GM23338 (cell line): ENCODE measurements around the gene ECM2. TPM values are rescaled to one million over a fixed set of nuclear protein-coding genes. Genes with fewer than 3 reads are reported as not detected.

Source experiments
- ATAC-seq: fragments of 200-7000 bp; cut with Tn5 transposase; 3 replicates; pipeline ENCODE4 v1.9.1; 2020
- DNase-seq: peaks from one replicate; pipeline ENCODE4 v3.0.0-alpha.2; 2015; ENCODE audit warnings: low spot score
- H2AFZ ChIP-seq: fragments of 200-600 bp; sonication (generic); 2 replicates; pipeline ENCODE4 v1.8.0; 2016; ENCODE audit warnings: antibody characterized with exemption, mild to moderate bottlenecking, moderate library complexity
- H3F3A ChIP-seq: fragments of 200-600 bp; sonication (generic); replicated peaks from 2 replicates; pipeline ENCODE4 v1.8.0; 2017; ENCODE audit warnings: antibody characterized with exemption, mixed run types, low read depth
- H3K27ac ChIP-seq: fragments of 200-600 bp; sonication (generic); 2 replicates; pipeline ENCODE4 v1.6.1; 2016; ENCODE audit warnings: low read depth
- H3K27me3 ChIP-seq: fragments of 200-600 bp; sonication (generic); 2 replicates; pipeline ENCODE4 v1.8.0; 2016; ENCODE audit warnings: mild to moderate bottlenecking, mixed run types, moderate library complexity; ENCODE audit not compliant: insufficient read depth
- H3K36me3 ChIP-seq: fragments of 200-600 bp; sonication (generic); 2 replicates; pipeline ENCODE4 v1.8.0; 2016; ENCODE audit warnings: mild to moderate bottlenecking; ENCODE audit not compliant: insufficient read depth
- H3K4me1 ChIP-seq: fragments of 200-600 bp; sonication (generic); 2 replicates; pipeline ENCODE4 v1.8.0; 2016; ENCODE audit warnings: mild to moderate bottlenecking, moderate library complexity; ENCODE audit not compliant: insufficient read depth
- H3K4me2 ChIP-seq: fragments of 200-600 bp; sonication (generic); 2 replicates; pipeline ENCODE4 v1.7.1; 2017; ENCODE audit warnings: mixed run types
- H3K4me3 ChIP-seq: fragments of 200-600 bp; sonication (generic); 2 replicates; pipeline ENCODE4 v1.6.1; 2016; ENCODE audit warnings: mixed run types
- H3K79me2 ChIP-seq: fragments of 200-600 bp; sonication (generic); replicated peaks from 2 replicates; pipeline ENCODE4 v1.8.0; 2017; ENCODE audit warnings: mild to moderate bottlenecking; ENCODE audit not compliant: insufficient read depth
- H3K9me2 ChIP-seq: fragments of 200-600 bp; sonication (generic); 2 replicates; pipeline ENCODE4 v1.8.0; 2017; ENCODE audit not compliant: insufficient read depth
- H4K20me1 ChIP-seq: fragments of 200-600 bp; sonication (generic); replicated peaks from 2 replicates; pipeline ENCODE4 v1.8.0; 2017; ENCODE audit warnings: mild to moderate bottlenecking; ENCODE audit not compliant: insufficient read depth
- H3K27ac Mint-ChIP-seq: 2 replicates; pipeline ENCODE4 v1.8.0; 2020; ENCODE audit warnings: inconsistent platforms, mild to moderate bottlenecking, moderate library complexity, mixed read lengths
- H3K27me3 Mint-ChIP-seq: 3 replicates; pipeline ENCODE4 v1.8.0; 2022; ENCODE audit warnings: low read depth, mild to moderate bottlenecking, moderate library complexity, mixed read lengths, inconsistent platforms; ENCODE audit not compliant: insufficient read depth, poor library complexity
- H3K36me3 Mint-ChIP-seq: 3 replicates; pipeline ENCODE4 v1.8.0; 2021; ENCODE audit warnings: low read depth, mild to moderate bottlenecking, inconsistent platforms, moderate library complexity, mixed read lengths
- H3K4me1 Mint-ChIP-seq: 3 replicates; pipeline ENCODE4 v1.8.0; 2020; ENCODE audit warnings: mild to moderate bottlenecking, inconsistent platforms, mixed read lengths
- H3K4me3 Mint-ChIP-seq: 3 replicates; pipeline ENCODE4 v1.8.0; 2021; ENCODE audit warnings: moderate library complexity, mild to moderate bottlenecking, inconsistent platforms, mixed read lengths
- H3K9me3 Mint-ChIP-seq: 3 replicates; pipeline ENCODE4 v1.8.0; 2020; ENCODE audit warnings: moderate library complexity, mild to moderate bottlenecking, inconsistent platforms, mixed read lengths
- CREB1 ChIP-seq: fragments of 250-450 bp; sonication (Bioruptor Pico); IDR thresholded peaks from 2 replicates; pipeline ENCODE4 v1.5.0; 2020; ENCODE audit warnings: low read depth, mild to moderate bottlenecking, moderate library complexity
- EZH2phosphoT487 ChIP-seq: fragments of 200-600 bp; sonication (generic); IDR thresholded peaks from one replicate; pipeline ENCODE4 v1.8.1; 2018; ENCODE audit warnings: antibody characterized with exemption; ENCODE audit not compliant: unreplicated experiment
- POLR2AphosphoS5 ChIP-seq: IDR thresholded peaks from 2 replicates; pipeline ENCODE4 v1.6.1; 2016; ENCODE audit warnings: antibody characterized with exemption, low read depth
- polyA plus RNA-seq: library from polyadenylated mRNA; unstranded; fragments of >200 nt; fragmentation: Nextera tagmentation; extraction: Ambion mirVana; gene quantifications from 2 replicates; pipeline ENCODE4 v1.2.1, GENCODE V29; 2016
- total RNA-seq: library from RNA; depleted of rRNA; stranded (reverse); fragments of >200 nt; shearing (Covaris generic); gene quantifications from 2 replicates; pipeline ENCODE4 v1.2.3, GENCODE V29; 2014
- TF ChIP-seq, protein P1 (sequence below): fragments of 250-450 bp; sonication (Bioruptor Pico); IDR thresholded peaks from 2 replicates; pipeline ENCODE4 v1.5.0; 2020; ENCODE audit warnings: mild to moderate bottlenecking, moderate library complexity
- TF ChIP-seq, protein P2 (sequence below), 2 experiments: fragments of 200-600 bp in 1 of 2; sonication (generic) in 1 of 2; conservative IDR thresholded peaks; 2 replicates each; pipeline versions ENCODE4 v1.5.1 to v1.6.1; 2016 to 2017; ENCODE audit warnings: antibody characterized with exemption in 2 of 2, low read depth in 2 of 2, mild to moderate bottlenecking in 2 of 2, moderate library complexity in 1 of 2

ECM2 gene
- total and polyA plus RNA-seq, 2 experiments from 2014 or later: 0.79 TPM; not detected in 1

DNA sequence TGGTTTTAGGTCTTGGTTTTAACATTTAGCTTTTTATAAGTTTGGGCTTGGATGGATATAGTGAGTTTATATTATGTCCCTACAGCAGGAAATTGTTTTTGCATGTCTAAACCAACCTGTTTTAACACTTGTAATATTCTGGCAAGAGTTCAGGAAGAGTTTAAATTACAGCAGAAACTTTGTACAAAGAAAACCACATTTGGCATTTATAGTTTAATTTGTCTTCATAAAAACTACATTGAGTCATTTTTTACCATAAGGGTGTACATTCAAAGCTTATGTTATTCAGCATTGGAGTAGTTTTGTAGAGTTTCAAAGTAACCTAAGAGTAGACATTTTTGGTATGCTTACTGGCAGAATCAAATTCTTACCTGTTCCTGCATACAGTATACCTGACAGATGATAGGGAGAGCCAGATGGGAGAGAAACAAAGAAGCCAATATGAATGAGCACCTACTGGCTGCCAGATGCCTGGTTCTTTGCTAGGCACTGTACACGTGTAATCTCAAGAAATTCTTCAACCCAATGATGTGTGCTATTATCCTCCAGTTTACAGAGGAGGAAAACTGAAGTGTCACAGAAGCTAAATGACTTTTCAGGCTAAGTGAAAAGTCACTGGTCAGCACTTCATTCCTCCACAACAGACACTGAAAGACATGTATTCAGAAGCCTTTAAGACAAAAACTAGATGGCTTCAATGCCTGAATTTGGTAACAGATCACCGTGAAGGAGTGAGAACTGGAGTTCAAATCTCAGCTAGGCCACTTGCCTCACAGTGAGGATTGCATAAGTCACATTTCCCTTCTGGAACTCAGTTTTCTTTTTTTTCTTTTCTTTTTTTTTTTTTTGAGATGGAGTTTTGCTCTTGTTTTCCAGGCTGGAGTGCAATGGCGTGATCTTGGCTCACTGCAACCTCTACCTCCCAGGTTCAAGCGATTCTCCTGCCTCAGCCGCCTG lies 25.9 kb upstream of the ECM2 start:
- Histone ChIP-seq H3K4me2 (no peak overlapping the region), H3K27ac (no peak overlapping the region), H4K20me1 (no peaks in the 10 kb centered on the region), H3K4me3 (no peak overlapping the region), H3K9me2 (peaks cover 6% of the 10 kb centered on the region; the same call in 1 of the 2 replicates), H2AFZ (no peak overlapping the region), H3K36me3 (no peaks in the 10 kb centered on the region), H3K4me1 (peaks cover 6% of the 10 kb centered on the region; the same call in 1 of the 2 replicates), H3K79me2 (no peaks in the 10 kb centered on the region), H3F3A (no peaks in the 10 kb centered on the region), H3K27me3 (no peaks in the 10 kb centered on the region)
- Mint-ChIP-seq H3K27ac (no peak overlapping the region), H3K4me3 (no peak overlapping the region), H3K9me3 (no peaks in the 10 kb centered on the region), H3K27me3 (peaks cover 5% of the 10 kb centered on the region), H3K36me3 (no peaks in the 10 kb centered on the region), H3K4me1 (peaks cover 22% of the 10 kb centered on the region)
- TF ChIP-seq, protein P1, sequence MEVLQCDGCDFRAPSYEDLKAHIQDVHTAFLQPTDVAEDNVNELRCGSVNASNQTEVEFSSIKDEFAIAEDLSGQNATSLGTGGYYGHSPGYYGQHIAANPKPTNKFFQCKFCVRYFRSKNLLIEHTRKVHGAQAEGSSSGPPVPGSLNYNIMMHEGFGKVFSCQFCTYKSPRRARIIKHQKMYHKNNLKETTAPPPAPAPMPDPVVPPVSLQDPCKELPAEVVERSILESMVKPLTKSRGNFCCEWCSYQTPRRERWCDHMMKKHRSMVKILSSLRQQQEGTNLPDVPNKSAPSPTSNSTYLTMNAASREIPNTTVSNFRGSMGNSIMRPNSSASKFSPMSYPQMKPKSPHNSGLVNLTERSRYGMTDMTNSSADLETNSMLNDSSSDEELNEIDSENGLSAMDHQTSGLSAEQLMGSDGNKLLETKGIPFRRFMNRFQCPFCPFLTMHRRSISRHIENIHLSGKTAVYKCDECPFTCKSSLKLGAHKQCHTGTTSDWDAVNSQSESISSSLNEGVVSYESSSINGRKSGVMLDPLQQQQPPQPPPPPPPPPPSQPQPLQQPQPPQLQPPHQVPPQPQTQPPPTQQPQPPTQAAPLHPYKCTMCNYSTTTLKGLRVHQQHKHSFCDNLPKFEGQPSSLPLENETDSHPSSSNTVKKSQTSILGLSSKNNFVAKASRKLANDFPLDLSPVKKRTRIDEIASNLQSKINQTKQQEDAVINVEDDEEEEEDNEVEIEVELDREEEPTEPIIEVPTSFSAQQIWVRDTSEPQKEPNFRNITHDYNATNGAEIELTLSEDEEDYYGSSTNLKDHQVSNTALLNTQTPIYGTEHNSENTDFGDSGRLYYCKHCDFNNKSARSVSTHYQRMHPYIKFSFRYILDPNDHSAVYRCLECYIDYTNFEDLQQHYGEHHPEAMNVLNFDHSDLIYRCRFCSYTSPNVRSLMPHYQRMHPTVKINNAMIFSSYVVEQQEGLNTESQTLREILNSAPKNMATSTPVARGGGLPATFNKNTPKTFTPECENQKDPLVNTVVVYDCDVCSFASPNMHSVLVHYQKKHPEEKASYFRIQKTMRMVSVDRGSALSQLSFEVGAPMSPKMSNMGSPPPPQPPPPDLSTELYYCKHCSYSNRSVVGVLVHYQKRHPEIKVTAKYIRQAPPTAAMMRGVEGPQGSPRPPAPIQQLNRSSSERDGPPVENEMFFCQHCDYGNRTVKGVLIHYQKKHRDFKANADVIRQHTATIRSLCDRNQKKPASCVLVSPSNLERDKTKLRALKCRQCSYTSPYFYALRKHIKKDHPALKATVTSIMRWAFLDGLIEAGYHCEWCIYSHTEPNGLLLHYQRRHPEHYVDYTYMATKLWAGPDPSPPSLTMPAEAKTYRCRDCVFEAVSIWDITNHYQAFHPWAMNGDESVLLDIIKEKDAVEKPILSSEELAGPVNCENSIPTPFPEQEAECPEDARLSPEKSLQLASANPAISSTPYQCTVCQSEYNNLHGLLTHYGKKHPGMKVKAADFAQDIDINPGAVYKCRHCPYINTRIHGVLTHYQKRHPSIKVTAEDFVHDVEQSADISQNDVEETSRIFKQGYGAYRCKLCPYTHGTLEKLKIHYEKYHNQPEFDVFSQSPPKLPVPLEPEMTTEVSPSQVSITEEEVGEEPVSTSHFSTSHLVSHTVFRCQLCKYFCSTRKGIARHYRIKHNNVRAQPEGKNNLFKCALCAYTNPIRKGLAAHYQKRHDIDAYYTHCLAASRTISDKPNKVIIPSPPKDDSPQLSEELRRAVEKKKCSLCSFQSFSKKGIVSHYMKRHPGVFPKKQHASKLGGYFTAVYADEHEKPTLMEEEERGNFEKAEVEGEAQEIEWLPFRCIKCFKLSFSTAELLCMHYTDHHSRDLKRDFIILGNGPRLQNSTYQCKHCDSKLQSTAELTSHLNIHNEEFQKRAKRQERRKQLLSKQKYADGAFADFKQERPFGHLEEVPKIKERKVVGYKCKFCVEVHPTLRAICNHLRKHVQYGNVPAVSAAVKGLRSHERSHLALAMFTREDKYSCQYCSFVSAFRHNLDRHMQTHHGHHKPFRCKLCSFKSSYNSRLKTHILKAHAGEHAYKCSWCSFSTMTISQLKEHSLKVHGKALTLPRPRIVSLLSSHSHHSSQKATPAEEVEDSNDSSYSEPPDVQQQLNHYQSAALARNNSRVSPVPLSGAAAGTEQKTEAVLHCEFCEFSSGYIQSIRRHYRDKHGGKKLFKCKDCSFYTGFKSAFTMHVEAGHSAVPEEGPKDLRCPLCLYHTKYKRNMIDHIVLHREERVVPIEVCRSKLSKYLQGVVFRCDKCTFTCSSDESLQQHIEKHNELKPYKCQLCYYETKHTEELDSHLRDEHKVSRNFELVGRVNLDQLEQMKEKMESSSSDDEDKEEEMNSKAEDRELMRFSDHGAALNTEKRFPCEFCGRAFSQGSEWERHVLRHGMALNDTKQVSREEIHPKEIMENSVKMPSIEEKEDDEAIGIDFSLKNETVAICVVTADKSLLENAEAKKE (CRISPR knock-in tag): no peak
- TF ChIP-seq, protein P2, sequence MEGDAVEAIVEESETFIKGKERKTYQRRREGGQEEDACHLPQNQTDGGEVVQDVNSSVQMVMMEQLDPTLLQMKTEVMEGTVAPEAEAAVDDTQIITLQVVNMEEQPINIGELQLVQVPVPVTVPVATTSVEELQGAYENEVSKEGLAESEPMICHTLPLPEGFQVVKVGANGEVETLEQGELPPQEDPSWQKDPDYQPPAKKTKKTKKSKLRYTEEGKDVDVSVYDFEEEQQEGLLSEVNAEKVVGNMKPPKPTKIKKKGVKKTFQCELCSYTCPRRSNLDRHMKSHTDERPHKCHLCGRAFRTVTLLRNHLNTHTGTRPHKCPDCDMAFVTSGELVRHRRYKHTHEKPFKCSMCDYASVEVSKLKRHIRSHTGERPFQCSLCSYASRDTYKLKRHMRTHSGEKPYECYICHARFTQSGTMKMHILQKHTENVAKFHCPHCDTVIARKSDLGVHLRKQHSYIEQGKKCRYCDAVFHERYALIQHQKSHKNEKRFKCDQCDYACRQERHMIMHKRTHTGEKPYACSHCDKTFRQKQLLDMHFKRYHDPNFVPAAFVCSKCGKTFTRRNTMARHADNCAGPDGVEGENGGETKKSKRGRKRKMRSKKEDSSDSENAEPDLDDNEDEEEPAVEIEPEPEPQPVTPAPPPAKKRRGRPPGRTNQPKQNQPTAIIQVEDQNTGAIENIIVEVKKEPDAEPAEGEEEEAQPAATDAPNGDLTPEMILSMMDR (conservative IDR thresholded peaks at IDR 0.05; ENCODE audit: low read depth in 2 of 2): no peak
- TF ChIP-seq CREB1 (CRISPR knock-in tag) (no peak), EZH2phosphoT487 (no peak), POLR2AphosphoS5 (no peak)
- no peak for DNase-seq
- no peak for ATAC-seq
